Activated CD8-positive, alpha-beta memory T cell treated with anti-CD3 and anti-CD28 coated beads, Interleukin-2, amount 50 U/mL, for 1 hour (primary cell): ENCODE results near the gene SFT2D1.

Experiments
- DNase-seq: peaks from one replicate; pipeline ENCODE4 v3.0.0-alpha.2; 2020; ENCODE audit errors: extremely low read depth

The SFT2D1 gene

GRCh38 chr6:166307082-166308032 lies 35.0 kb downstream of the SFT2D1 start:
- no peak for DNase-seq

GRCh38 chr6:166306378-166307081 lies 35.8 kb downstream of the SFT2D1 start:
- DNase-seq = no peak

GRCh38 chr6:166305562-166306117 lies 36.7 kb downstream of the SFT2D1 start:
- no peak for DNase-seq

- DNase-seq = no peak
Measured at GRCh38 chr6:166304106-166304505, 38.2 kb downstream of the SFT2D1 start.

GRCh38 chr6:166301611-166302529 lies 40.5 kb downstream of the SFT2D1 start:
- no peak for DNase-seq

- no peak for DNase-seq
Measured at GRCh38 chr6:166300357-166300987, 41.9 kb downstream of the SFT2D1 start.

- no peak for DNase-seq
Measured at GRCh38 chr6:166297606-166298005, 44.7 kb downstream of the SFT2D1 start.

GRCh38 chr6:166296035-166296883 lies 46.1 kb downstream of the SFT2D1 start:
- no peak for DNase-seq

GRCh38 chr6:166293731-166294584 lies 48.4 kb downstream of the SFT2D1 start:
- no peak for DNase-seq

- no peak for DNase-seq
Measured at GRCh38 chr6:166289207-166290060, 52.9 kb downstream of the SFT2D1 start.

GRCh38 chr6:166286839-166287271 lies 55.5 kb downstream of the SFT2D1 start:
- no peak for DNase-seq

- DNase-seq = no peak
Measured at GRCh38 chr6:166285233-166285632, 57.1 kb downstream of the SFT2D1 start.

- no peak for DNase-seq
Measured at GRCh38 chr6:166284640-166285039, 57.7 kb downstream of the SFT2D1 start.

GRCh38 chr6:166282394-166283032 lies 59.8 kb downstream of the SFT2D1 start:
- DNase-seq = no peak

- no peak for DNase-seq
Measured at GRCh38 chr6:166281104-166281503, 61.2 kb downstream of the SFT2D1 start.

GRCh38 chr6:166279393-166279679 lies 63.0 kb downstream of the SFT2D1 start:
- DNase-seq = no peak

- DNase-seq = no peak
Measured at GRCh38 chr6:166278579-166279392, 63.6 kb downstream of the SFT2D1 start.
